Ovary (tissue), 9 donors: ENCODE data around the gene HECW1. TPM values are rescaled to one million over a fixed set of nuclear protein-coding genes. Genes with fewer than 3 reads are reported as not detected.

Experiments used
- DNase-seq, 5 donors: peaks; one replicate each; pipeline ENCODE4 v3.0.0-alpha.2; 2019 to 2020
- H3K27ac ChIP-seq, 2 donors: fragments of 200-600 bp; one replicate each; pipeline versions ENCODE4 v1.5.1 to v1.8.0; 2019 to 2022
- H3K27me3 ChIP-seq: fragments of 200-600 bp; one replicate; pipeline ENCODE4 v1.8.0; 2022
- H3K36me3 ChIP-seq: fragments of 200-600 bp; sonication (generic); one replicate; pipeline ENCODE4 v1.5.1; 2019
- H3K4me1 ChIP-seq: one replicate; pipeline ENCODE4 v1.8.1; 2013; ENCODE audit warnings: mild to moderate bottlenecking, moderate library complexity; ENCODE audit not compliant: insufficient read depth
- H3K4me3 ChIP-seq: fragments of 200-600 bp; sonication (generic); one replicate; pipeline ENCODE4 v1.5.1; 2017
- H3K9me3 ChIP-seq, 2 donors: fragments of 200-600 bp in 1 of 2; sonication (generic) in 1 of 2; one replicate each; pipeline versions ENCODE4 v1.5.1 to v1.8.1; 2013 to 2019; ENCODE audit warnings: mild to moderate bottlenecking in 1 of 2, moderate library complexity in 1 of 2
- CTCF ChIP-seq, 3 donors: fragments of 450-650 bp in 2 of 3; fragments of 200-600 bp in 1 of 3; IDR thresholded peaks; one replicate each; pipeline versions ENCODE4 v1.5.1 to v1.8.0; 2016 to 2022; ENCODE audit warnings: antibody characterized with exemption in 3 of 3, mild to moderate bottlenecking in 1 of 3
- EP300 ChIP-seq: sonication (generic); formaldehyde crosslinking; IDR thresholded peaks from one replicate; pipeline ENCODE4 v1.6.1; 2017; ENCODE audit warnings: antibody characterized with exemption
- POLR2A ChIP-seq: fragments of 450-650 bp; IDR thresholded peaks from one replicate; pipeline ENCODE4 v1.6.1; 2017; ENCODE audit warnings: antibody characterized with exemption, mild to moderate bottlenecking, moderate library complexity
- WGBS, 3 donors: extraction: QIAGEN DNeasy Blood & Tissue Kit in 1 of 3; methylation state at CpG; one replicate each; pipeline versions ENCODE4 v1.1.5 to v1.1.7; 2013 to 2017; 5-methylcytosine and 5-hydroxymethylcytosine counted together
- intact Hi-C, 4 donors: fragments of 100-400 bp; cut with DNase I; formaldehyde crosslinking; loops; one replicate each; pipeline versions ENCODE4 v1.11.0 to v1.15.1; 2022 to 2023
- polyA plus RNA-seq, 2 donors: library from polyadenylated mRNA; stranded (reverse); fragments of 200-250 nt in 1 of 2; fragments of 350-450 nt in 1 of 2; fragmentation: Illumina TruSeq in 1 of 2; extraction: RNeasy Lipid Tissue Mini Kit (QIAGEN cat#74804) in 1 of 2; gene quantifications; one replicate each; pipeline ENCODE4 v1.2.3, GENCODE V29; 2013 to 2014
- total RNA-seq, 7 donors: library from RNA; depleted of rRNA in 2 of 7; stranded (reverse); fragments of >200 nt in 2 of 7; fragmentation: NEBNext Ultra II Directional in 3 of 7; extraction: Animal tissue kit (Norgen Biotek cat#: 25700) in 3 of 7; gene quantifications; one replicate each; pipeline versions ENCODE4 v1.1.0 to v1.2.4, GENCODE V29; 2016 to 2023
- donor health status: DM: no; HTN: no; CAD: no; lungs with moderate emphysema.
- donor health status: DM: no; HTN: no; CAD: no.
- donor health status: Bipolar disorder and iron deficiency.
- donor health status: DM: yes; HTN: yes; CAD: no.
- donor health status: DM: no; HTN: no; CAD: no.
- donor health status: DM: yes; HTN: yes; CAD: no.

Gene HECW1
- total and polyA plus RNA-seq, 9 donors = 0.31 to 6.4 (median 1.8) TPM; not detected in 1

- no peak overlapping the region for H3K27ac ChIP-seq
- no peak for DNase-seq
- TF ChIP-seq EP300 (no peak), CTCF (IDR thresholded peaks at IDR 0.05) (no peak), POLR2A (no peak)
- H3K36me3 ChIP-seq = no peaks in the 10 kb centered on the region
- intact Hi-C loops = no loop called here
- no peaks in the 10 kb centered on the region for H3K9me3 ChIP-seq
- WGBS, 3 donors = 70 to 77% (median 73%) methylated on average over 2 of the region's 2 CpGs
- no peaks in the 10 kb centered on the region for H3K27me3 ChIP-seq
- H3K4me3 ChIP-seq = no peak overlapping the region
- H3K4me1 ChIP-seq = peaks cover 12% of the 10 kb centered on the region
These were observed 478.6 kb downstream of the HECW1 start for GRCh38 chr7:43590862-43591557.

DNA sequence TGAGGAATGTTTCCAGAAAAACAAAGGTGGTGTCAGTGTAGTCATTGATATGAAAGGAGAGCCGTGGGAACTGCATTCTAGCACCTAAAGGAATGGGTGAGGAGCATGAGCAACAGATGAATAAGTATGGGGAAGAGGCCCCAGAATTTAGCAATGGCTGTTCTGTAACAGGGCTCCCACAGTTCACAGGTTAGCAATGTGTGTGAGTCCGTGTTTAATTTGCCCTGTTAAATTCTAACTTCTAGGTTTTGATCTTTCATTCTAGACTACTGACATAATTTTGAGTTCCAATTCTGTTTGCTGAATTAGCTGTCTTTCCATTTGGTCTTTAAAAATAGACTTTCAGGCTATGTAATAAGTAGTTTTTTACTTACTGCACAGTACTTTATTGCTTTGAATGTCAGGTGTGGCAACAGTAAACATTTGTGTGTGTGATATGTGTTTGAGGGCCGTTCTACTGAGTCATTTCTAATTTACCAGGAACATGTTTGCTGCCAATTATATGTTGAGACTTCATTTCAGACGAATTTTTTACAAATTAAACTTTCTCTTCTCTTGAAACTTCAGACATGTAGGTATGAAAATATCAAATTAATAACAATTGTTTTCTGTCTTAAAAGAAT, 479.2 kb downstream of the HECW1 start:
- H3K36me3 ChIP-seq = no peaks in the 10 kb centered on the region
- H3K27ac ChIP-seq = no peak overlapping the region
- TF ChIP-seq POLR2A (no peak), CTCF (IDR thresholded peaks at IDR 0.05) (no peak), EP300 (no peak)
- no peak for DNase-seq
- H3K4me3 ChIP-seq = no peak overlapping the region
- H3K4me1 ChIP-seq = peaks cover 12% of the 10 kb centered on the region
- WGBS, 3 donors = 53 to 66% (median 55%) methylated on average over 4 of the region's 4 CpGs
- H3K27me3 ChIP-seq = no peaks in the 10 kb centered on the region
- no peaks in the 10 kb centered on the region for H3K9me3 ChIP-seq
- intact Hi-C loops = no loop called here

- Histone ChIP-seq H3K9me3 (no peaks in the 10 kb centered on the region), H3K36me3 (no peaks in the 10 kb centered on the region), H3K4me1 (peaks cover 12% of the 10 kb centered on the region), H3K27ac (no peak overlapping the region), H3K4me3 (no peak overlapping the region), H3K27me3 (no peaks in the 10 kb centered on the region)
- TF ChIP-seq POLR2A (no peak), CTCF (IDR thresholded peaks at IDR 0.05) (no peak)
- intact Hi-C loops = no loop called here
- no peak for DNase-seq
- WGBS, 3 donors = 84 to 98% (median 87%) methylated on average over 3 of the region's 3 CpGs
These were observed 479.9 kb downstream of the HECW1 start for GRCh38 chr7:43592326-43592725.

DNA sequence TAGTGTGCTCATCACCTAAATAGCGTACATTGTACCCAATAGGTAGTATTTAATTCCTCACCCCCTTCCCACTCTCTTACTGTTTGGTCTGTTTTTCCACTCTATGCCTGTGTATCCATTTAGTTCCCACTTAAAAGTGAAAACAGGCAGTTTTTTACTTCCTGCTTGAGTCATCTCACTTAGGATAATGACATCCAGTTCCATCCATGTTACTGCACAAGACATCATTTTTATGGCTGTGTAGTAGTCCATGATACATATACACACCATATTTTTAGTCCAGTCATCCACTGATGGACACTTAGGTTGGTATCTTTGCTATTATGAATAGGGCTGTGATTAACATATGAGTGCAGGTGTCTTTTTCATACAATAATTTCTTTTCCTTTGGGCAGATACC, 480.6 kb downstream of the HECW1 start:
- no peaks in the 10 kb centered on the region for H3K9me3 ChIP-seq
- intact Hi-C loops = no loop called here
- WGBS, 3 donors = 95 to 96% (median 96%) methylated on average over 1 of the region's 1 CpG
- no peaks in the 10 kb centered on the region for H3K36me3 ChIP-seq
- H3K4me3 ChIP-seq = no peak overlapping the region
- no peaks in the 10 kb centered on the region for H3K27me3 ChIP-seq
- H3K4me1 ChIP-seq = peaks cover 12% of the 10 kb centered on the region
- TF ChIP-seq EP300 (no peak), CTCF (IDR thresholded peaks at IDR 0.05) (no peak)
- DNase-seq = no peak
- no peak overlapping the region for H3K27ac ChIP-seq
